IPS-11a (cell line): Measurements from ENCODE around the gene MYOG.

ENCODE experiments used
- H3K4me3 ChIP-seq: one replicate; pipeline ENCODE4 v1.5.1; 2013; ENCODE audit warnings: low read depth, low read length, control low read depth

The MYOG gene

DNA sequence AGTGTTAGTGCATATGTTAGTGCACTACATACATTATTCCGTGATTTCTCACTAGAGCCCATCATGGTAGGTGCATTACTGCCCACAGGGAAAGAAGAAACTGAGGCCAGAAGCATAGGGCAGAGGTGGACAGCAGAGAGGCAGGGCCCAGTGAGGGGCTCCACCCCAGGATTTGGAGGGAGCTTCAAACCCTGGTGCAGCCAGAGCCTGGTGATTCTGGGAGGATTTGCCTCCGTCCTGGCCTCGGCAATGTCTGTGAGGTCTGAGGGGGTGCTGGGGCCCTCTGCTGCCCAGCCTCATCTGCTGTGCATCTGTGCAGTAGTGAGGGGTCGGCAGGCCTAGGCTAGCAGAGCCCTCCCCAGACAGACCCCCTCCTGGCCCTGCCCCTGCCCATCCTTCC is 36.7 kb downstream of the MYOG start:
- no peak overlapping the region for H3K4me3 ChIP-seq

DNA sequence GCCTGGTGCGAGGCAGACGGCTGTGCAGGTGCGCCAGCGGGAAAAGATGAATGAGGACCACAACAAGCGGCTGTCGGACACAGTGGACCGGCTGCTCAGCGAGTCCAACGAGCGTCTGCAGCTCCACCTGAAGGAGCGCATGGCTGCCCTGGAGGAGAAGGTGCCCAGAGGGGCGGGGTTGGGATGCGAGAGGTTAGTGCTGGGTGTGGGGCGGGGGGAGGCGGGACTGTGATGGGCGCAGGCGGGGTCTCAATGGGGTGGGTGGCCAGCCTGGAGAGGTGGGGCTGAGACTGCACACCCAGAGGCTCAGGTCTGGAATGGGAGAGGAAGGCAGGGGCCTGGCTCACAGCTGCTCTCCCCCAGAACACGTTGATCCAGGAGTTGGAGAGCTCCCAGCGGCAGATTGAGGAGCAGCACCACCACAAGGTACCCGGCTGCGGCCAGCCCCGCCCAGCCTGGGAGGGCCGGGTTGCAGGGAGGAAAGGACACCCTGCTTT is 37.2 kb downstream of the MYOG start:
- no peak overlapping the region for H3K4me3 ChIP-seq

DNA sequence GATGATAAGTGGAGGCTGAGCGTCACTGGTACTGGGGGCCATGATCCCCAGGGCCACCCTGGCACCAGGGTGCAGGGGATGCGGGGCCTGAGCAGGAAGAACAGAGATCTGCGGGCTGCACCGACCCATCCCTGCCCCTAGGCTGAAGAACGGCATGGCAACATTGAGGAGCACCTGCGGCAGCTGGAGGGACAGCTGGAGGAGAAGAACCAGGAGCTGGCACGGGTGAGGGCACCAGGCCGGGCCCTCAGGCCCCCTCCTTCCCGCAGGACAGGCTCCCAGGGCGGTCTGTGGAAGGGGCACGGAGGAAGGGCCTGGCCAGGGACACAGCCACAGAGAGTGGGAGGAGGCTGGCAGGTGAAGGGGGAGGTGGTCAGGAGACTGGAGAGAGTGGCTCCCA is 37.7 kb downstream of the MYOG start:
- no peak overlapping the region for H3K4me3 ChIP-seq

DNA sequence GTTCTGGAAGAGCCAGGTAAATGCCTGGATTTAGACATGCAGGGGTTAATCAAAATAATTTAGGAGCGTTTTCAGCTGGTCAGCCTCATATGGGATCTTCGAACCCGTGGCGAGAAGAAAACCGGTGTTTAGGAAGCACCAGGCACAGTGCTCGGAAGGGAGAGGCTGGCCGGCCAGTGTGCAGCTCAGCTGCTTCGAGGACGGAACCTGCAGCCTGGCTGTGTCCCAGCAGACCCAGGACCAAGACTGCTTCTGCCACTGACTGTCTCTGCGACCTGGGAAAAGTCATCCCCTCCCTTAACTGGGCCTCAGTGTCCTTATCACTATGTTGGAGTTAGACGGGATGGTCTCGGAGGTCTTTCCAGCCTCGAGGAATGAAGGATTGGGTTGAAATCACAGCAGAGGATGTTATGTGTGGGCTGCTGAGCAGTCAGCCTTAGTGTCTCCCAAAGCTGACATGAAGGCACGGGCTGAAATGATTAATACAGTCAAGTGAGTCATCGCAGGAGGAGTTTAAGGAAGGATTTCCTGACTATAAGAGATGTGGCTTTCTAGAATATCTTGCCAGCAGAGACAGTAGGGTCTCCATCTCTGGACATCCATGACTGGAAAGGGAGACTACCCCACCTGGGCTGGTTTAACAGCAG is 38.7 kb downstream of the MYOG start:
- no peak overlapping the region for H3K4me3 ChIP-seq

DNA sequence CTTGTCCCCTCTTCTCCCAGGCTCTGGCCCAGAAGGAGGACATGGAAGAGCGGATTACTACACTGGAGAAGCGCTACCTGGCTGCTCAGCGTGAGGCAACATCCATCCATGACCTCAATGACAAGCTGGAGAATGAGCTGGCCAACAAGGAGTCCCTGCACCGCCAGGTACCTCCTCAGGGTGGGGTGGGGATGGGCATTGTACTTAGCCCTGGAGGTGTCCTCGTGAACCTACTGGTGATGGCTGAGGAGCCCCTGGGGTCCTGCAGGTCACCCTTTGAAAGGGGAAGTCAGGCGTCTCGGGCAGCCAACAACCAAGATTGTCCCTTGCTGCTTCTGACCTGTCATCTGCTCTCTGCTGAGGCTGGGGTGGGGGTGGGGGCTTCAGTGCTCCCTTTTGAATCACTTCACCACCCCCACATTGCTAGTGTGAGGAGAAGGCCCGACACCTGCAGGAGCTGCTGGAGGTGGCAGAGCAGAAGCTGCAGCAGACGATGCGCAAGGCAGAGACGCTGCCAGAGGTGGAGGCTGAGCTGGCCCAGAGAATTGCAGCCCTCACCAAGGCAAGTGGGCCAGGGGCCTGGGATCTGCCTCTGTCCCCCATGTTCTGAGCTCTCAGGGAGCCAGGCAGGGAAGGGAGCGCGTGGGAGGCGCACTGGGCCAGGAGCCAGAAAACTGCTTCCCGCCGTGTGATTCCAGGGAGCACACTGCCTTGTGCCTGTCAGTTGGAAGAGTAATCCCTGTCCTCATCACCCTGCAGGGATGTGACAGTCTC is 39.8 kb downstream of the MYOG start:
- no peak overlapping the region for H3K4me3 ChIP-seq

DNA sequence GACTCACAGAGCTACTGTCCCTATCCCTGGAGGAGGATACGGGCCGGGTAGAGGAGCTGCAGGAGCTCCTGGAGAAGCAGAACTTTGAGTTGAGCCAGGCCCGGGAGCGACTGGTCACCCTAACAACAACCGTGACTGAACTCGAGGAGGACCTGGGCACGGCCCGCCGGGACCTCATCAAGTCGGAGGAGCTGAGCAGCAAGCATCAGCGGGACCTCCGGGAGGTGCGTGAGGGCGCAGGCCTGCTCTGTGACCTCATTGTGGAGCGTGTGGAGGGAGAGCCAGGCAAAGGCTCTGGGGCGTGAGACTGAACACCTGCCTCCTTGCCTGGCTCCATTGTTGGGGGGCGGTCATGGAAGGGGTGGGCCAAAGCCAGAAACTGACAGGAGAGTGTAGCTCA is 40.5 kb downstream of the MYOG start:
- no peak overlapping the region for H3K4me3 ChIP-seq

DNA sequence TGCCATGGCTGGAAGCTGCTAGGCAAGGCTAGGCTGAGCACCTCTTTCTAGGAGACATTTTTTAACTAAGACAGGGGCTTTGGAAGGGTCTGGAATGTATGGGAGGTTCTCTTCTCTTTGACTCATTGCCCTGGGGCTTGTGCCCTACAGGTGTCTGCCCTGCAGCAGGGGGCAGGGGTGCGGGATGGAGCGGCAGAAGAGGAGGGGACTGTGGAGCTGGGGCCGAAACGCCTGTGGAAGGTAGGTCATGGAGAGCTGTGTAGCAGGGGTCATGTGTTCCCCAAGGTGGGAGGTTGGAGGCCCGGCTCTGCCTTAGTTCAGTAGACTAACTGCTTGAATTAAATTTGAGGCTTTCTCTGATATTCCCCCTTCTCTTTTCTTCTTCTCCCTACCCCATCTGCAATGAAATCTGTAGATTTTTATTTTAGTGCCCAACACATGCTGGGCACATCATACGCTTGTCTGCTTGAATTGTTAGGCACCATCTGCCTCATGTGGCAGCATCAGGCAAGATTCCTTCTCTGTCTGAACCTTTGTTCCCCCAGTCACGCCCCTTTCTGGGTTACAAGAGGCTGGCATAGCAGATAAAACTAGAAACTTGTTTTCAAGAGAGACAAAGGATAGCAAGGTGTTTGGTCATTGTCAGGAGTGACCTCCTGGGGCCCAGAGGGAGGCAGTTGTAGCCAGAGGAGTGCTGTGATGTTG is 41.1 kb downstream of the MYOG start:
- H3K4me3 ChIP-seq: no peak overlapping the region

DNA sequence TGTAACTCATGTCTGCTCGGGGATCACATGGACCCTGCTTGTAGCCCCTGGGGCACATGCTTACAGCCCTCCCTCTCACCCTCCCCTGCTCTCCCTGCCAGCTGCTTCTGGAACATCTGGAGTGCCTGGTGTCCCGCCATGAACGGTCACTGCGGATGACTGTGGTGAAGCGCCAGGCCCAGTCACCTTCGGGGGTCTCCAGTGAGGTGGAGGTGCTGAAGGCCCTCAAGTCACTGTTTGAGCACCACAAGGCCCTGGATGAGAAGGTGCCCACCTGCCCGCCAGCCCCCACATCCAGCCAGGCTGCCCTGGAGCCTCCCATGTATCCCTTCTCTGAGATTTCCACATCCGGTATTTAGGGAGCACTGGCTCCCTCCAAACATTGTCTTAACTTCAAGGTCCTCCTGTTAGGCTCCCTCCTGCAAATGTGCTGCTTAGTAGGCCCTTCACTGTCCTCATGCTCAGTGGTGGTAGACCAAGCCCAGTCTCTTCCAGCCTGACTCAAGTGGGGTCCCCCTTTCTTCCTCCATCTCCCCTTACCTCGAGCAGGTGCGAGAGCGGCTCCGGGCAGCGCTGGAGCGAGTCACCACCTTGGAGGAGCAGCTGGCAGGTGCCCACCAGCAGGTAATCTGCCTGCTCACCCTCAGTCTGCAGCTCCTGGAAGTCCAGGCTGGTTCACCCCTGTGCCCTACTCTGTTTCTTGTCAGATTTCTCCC is 41.8 kb downstream of the MYOG start:
- no peak overlapping the region for H3K4me3 ChIP-seq

DNA sequence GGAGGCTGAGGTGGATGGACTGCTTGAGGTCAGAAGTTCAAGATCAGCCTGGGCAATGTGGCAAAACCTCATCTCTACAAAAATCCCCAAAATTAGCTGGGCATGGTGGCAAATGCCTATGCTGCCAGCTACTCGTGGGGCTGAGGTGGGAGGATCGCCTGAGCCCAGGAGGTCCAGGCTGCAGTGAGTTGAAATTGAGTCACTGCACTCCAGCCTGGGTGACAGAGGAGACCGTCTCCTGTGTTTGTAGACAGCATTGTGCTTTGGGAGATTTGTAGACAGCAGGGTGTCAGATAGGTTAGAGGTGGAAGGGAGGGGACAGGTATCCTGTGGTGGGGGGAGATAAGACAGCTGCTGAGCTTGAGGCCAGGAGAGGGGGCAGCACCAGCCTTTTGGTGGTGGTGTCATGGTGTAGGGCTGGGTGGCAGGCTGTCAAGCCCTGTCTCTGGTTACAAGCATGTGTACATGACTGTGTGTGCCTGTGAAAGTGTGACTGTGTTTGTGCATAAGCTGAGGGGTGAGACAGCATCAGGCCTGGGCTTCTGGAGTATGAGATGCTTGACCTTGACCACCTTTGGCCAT is 44.4 kb downstream of the MYOG start:
- H3K4me3 ChIP-seq: no peak overlapping the region

DNA sequence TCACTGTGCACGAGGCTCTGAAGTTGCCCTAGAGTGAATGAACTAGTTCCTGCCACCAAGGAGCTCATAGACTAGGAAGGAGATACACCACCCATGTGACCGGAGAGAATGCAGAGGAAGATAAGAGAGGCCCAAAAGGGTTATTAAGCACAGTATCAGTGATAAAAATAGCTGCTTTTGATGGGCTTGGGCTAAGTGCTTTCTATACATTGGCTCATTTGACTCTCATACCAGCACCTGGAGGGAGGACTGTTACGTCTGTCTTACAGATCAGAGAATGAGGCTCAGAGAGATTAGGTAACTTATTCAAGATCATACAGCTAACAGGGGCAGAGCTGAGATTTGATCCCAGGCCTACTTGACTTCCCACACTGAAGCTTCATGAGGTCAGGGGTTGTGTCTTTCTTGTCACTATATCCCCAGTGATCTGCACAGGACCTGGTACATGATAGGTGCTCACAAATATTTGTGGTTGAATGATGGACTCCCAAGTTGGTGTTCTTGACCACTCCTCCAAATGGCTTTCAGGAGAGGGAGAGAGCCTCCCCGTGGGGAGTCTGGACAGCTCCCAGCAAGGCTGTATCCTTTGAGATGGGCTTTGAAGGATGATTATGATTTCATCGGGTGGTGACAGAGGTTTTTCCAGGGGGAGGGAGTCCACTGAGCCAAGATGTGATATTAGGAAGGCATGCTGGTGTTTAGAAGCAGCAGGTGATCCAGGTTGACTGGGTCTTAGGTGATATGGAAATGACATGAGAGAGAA is 45.1 kb downstream of the MYOG start:
- H3K4me3 ChIP-seq: no peak overlapping the region

DNA sequence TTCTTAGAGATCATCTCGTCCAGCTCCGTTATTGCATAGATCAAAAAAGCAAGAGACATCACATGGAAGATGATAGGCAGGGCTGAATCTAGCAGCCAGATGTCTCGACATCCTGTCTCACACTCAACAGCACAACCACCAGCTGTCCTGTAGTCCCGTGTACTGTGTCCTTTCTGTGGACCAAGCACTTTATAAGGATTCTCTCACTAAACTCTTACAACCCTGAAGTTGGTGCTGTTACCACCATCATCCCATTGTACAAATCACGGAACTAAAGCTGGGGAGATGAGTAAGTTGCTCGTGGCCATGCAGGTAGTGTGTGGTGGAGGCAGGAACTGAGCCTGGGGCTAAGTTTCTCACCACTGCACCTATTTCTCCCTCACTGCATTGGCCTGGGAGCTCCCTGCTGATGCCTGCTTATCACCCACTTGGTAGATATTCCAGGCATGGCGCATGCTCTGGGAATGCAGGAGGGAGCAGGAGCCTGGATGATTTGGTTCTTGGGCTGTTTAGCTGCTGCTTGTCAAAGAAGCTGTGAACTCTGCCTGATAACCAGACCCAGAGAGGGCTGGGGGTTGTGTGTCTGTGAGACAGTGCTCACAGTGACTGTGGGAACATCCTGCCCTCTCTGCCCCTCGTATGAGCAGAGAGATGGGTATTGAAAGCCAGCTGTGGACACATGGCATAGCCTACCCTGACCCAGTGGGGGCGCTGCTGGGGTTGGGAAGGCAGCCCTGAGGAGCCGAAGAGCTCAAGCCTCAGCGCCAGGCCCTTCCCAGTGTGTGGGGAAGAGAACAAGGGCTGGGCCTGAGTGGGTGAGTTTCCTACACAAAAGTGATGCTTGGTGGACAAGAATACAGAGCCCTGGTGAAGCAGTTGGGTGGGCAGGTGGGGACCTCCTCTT is 46.0 kb downstream of the MYOG start:
- no peak overlapping the region for H3K4me3 ChIP-seq

DNA sequence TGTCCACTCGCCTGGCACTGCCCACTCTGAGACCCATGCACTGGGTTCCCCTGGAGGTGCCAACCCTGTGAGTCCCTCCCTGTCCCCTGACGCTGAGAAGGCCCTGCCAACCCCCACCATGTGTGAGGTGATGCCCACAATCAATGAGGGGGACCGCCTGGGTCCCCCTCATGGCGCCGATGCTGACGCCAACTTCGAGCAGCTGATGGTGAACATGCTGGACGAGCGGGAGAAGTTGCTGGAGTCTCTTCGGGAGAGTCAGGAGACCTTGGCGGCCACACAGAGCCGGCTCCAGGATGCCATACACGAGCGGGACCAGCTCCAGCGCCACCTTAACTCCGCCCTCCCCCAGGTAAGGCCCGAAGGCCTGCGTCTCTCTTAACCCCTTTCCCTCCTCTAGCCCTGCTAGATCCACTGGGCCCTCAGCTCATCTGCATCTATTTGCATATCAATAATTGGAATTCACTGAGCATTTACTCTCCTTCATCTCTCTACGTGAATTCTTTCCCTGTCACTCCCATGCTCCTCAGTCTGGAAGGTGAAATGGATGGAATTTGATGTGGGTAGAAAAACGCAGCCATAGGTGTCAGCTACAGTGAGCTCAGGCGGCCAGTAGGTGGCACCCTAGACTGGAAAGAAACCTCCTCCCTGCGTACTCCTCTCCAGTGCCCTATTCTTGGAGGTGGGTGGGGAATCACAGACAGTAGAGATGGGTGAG is 46.8 kb downstream of the MYOG start:
- H3K4me3 ChIP-seq: no peak overlapping the region

DNA sequence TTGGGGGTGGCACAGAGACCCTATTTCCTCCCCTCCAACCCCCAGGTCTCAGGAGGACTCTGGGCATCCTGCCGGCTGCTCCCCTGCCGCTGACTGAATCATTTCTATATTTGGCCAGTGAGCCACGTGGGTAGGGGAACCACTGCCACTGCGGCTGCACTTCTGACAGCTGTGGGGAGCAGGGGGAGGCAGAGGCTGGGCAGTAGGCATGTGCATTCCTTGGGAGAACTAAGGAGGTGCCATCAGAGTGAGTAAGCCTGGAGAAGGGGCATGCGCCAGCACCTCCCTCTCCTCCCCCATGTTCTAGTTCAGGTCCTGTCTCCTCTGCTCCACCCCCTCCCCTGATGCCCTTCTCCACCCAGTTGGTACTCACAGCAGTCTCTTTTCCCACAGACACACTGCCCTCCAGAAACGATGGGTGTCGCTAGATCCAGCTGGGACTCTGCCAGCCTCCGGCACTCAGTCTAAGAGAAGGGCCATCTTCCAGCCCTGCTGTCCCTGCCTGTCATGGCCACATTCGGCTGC is 47.5 kb downstream of the MYOG start:
- H3K4me3 ChIP-seq: no peak overlapping the region

DNA sequence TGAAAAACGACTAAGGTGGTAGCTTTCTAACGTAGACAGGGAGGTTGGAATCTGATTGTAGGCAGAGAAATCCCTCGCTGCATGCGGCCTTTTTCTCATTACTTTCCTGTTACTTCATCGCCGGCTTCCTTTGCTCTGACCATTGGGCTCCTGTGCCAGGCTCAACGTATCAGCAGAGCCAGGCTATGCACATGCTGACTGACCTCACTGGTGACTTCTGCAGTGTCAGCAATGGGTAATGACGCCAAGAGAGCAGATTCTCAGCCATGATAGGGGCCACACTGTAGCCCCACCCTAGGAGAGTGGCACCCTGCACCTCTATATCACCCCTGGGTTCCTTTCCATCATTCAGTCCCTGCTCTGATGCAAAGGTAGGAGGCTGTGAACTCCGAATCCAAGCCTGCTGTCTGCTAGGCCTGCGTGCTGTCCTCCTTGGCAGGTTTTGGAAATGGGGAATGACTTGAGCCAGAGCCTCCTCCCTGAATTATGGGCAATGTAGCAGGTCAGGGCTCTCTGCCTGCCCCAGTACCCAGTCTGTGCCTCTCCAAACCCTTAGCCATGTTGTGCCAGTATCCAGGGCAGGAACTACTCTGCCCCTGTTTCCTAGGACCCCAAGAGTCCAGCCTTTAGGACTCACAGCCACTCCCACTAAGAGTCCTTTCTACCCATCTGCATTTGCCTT is 48.2 kb downstream of the MYOG start:
- H3K4me3 ChIP-seq: no peak overlapping the region

DNA sequence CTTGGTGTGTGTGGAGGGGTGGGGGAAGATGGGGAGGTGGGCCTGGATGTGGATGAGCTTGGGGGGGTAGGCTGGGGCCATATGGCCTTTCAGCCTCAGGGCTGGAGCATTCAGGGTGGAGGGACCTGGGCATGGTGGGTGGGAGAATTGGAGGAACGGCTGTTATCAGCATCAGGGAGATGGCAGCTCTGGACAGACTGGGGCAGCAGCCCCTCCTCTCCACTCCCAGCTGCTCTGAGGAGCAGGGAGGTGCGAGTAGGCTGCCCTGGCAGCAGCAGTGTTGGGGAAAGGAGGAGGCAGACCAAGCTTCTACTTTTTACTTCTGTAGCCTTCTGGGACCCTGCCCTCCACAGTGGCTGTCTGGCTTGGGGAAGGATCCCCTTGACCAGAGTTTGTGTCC is 49.3 kb downstream of the MYOG start:
- H3K4me3 ChIP-seq: no peak overlapping the region

DNA sequence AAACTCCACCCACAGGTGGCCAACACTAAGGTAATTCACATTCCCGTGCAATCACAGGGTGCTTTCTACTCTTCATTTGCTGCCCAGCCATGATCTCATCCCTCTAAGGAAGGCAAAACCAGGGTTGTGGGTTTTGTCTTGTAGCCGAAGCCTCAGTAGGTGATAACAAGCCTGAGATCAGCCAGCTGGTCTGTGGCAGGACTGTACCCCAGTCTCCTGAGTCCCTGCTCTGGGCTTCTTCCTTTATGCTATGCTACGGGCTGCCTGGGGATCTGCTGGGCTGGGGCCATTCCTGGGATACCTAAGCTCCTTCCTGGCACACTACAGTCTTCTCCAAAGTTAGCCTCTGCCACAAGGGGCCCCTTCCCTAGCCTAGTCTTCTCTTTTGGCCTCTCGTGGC is 49.7 kb downstream of the MYOG start:
- H3K4me3 ChIP-seq: no peak overlapping the region

DNA sequence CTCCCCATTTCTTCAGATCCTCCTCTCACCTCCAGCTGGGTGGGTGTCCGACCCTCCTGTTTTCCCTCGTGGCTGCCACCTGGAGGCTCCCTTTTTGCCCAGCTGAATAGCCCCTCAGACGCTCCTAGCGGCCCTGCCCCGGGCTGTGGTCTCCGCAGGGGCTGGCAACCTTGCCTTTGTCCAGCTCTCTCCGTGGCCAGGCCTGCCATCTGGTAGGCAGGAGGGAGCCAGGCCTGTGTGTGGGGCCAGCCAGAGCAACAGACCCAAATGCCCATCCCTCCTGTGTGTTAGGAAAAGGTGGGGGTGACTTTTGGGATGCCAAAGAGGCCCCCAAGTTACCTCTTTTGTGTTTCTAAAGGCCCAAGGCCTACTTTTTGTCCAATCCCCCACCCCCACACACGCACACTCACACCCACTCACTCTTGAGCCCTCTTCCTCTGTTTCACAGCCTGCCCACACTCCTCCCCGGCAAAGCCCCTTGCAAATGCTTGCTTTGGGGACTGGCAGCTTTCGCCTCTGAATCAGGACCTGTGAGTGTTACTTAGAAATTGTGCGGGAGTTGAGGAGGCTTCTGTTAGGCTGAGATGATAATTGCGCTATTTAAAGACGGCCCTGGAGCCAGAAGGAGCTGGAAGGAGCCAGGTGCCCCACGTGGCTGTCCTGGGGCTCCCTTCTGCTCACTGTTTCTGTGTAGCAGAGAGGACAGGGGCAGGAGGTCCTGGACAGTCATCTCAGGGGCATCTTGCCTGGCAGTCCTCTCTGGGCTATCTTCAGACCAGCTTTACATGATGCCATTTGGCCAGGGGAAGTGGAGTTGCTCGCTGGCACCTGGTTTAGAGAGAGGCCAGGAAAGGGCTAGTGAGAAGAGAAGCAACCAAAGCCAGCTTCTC is 50.5 kb downstream of the MYOG start:
- no peak overlapping the region for H3K4me3 ChIP-seq
